HG03175 (cell line): ENCODE measurements around the gene CISH.

Source experiments
- ATAC-seq: cut with Tn5 transposase; IDR thresholded peaks from one replicate; pipeline ENCODE4 v1.9.1; 2021; ENCODE audit warnings: mild to moderate bottlenecking, moderate library complexity; ENCODE audit not compliant: unreplicated experiment

Gene CISH

GRCh38 chr3:50611464-50612233, at the start of gene CISH:
Gene CISH (minus strand): TSS chr3:50611774. CDS start chr3:50611650, 124 bp downstream.
- ATAC-seq: peak; percentile 70

- ATAC-seq: no peak
Observed at GRCh38 chr3:50660386-50660785, 48.8 kb upstream of the CISH start.

GRCh38 chr3:50658831-50659230, 47.3 kb upstream of the CISH start:
- ATAC-seq: no peak

- no peak for ATAC-seq
Observed at GRCh38 chr3:50658416-50658815, 46.8 kb upstream of the CISH start.

GRCh38 chr3:50657816-50658215, 46.2 kb upstream of the CISH start:
- ATAC-seq: no peak

- no peak for ATAC-seq
Observed at GRCh38 chr3:50657407-50657806, 45.8 kb upstream of the CISH start.

- no peak for ATAC-seq
Observed at GRCh38 chr3:50656417-50657195, 45.0 kb upstream of the CISH start.

- ATAC-seq: no peak
Observed at GRCh38 chr3:50655009-50655830, 43.6 kb upstream of the CISH start.

- no peak for ATAC-seq
Observed at GRCh38 chr3:50653937-50654595, 42.5 kb upstream of the CISH start.

- ATAC-seq: no peak
Observed at GRCh38 chr3:50652709-50653108, 41.1 kb upstream of the CISH start.

GRCh38 chr3:50651920-50652529, 40.5 kb upstream of the CISH start:
- no peak for ATAC-seq

GRCh38 chr3:50651445-50651844, 39.9 kb upstream of the CISH start:
- ATAC-seq: no peak

- ATAC-seq: no peak
Observed at GRCh38 chr3:50650018-50650417, 38.4 kb upstream of the CISH start.

- ATAC-seq: no peak
Observed at GRCh38 chr3:50649451-50649931, 37.9 kb upstream of the CISH start.

- no peak for ATAC-seq
Observed at GRCh38 chr3:50648944-50649343, 37.4 kb upstream of the CISH start.

GRCh38 chr3:50648313-50648712, 36.7 kb upstream of the CISH start:
- no peak for ATAC-seq

GRCh38 chr3:50645378-50645777, 33.8 kb upstream of the CISH start:
- ATAC-seq: no peak

- ATAC-seq: no peak
Observed at GRCh38 chr3:50644561-50644960, 33.0 kb upstream of the CISH start.

GRCh38 chr3:50642382-50642781, 30.8 kb upstream of the CISH start:
- no peak for ATAC-seq

- no peak for ATAC-seq
Observed at GRCh38 chr3:50639055-50639494, 27.5 kb upstream of the CISH start.
